OCI-LY1 (cell line): ENCODE data around the gene DGKQ.

Experiments
- H2AFZ ChIP-seq: fragments of 200-600 bp; sonication (generic), shearing (Covaris generic); 2 replicates; pipeline ENCODE4 v1.6.0; 2014; ENCODE audit warnings: antibody characterized with exemption, mild to moderate bottlenecking, low read length
- H3F3A ChIP-seq: fragments of 200-600 bp; sonication (generic), shearing (Covaris generic); 2 replicates; pipeline ENCODE4 v1.6.0; 2014; ENCODE audit warnings: mild to moderate bottlenecking, antibody characterized with exemption, low read length, moderate library complexity; ENCODE audit not compliant: insufficient read depth
- H3K27ac ChIP-seq: fragments of 200-600 bp; sonication (generic); 2 replicates; pipeline ENCODE4 v1.5.1; 2014; ENCODE audit warnings: low read length, mixed run types, mild to moderate bottlenecking, low read depth; ENCODE audit not compliant: poor library complexity, severe bottlenecking
- H3K27me3 ChIP-seq: fragments of 200-600 bp; sonication (generic); 2 replicates; pipeline ENCODE4 v1.6.0; 2014; ENCODE audit warnings: antibody characterized with exemption, mild to moderate bottlenecking, low read length, moderate library complexity; ENCODE audit not compliant: insufficient read depth
- H3K36me3 ChIP-seq: fragments of 200-600 bp; sonication (generic); 2 replicates; pipeline ENCODE4 v1.6.1; 2014; ENCODE audit warnings: mild to moderate bottlenecking, antibody characterized with exemption, low read length, moderate library complexity, mixed read lengths; ENCODE audit not compliant: insufficient read depth
- H3K4me1 ChIP-seq: fragments of 200-600 bp; sonication (generic); 2 replicates; pipeline ENCODE4 v1.5.1; 2014; ENCODE audit warnings: mild to moderate bottlenecking, low read length, moderate library complexity; ENCODE audit not compliant: insufficient read depth, severe bottlenecking
- H3K4me2 ChIP-seq: fragments of 200-600 bp; sonication (generic), shearing (Covaris generic); 2 replicates; pipeline ENCODE4 v1.6.1; 2014; ENCODE audit warnings: low read length
- H3K4me3 ChIP-seq: fragments of 200-600 bp; sonication (generic); 2 replicates; pipeline ENCODE4 v1.5.1; 2014; ENCODE audit warnings: low read length, low read depth, mild to moderate bottlenecking, mixed read lengths; ENCODE audit not compliant: poor library complexity, severe bottlenecking
- H3K79me2 ChIP-seq: fragments of 200-600 bp; shearing (Covaris generic); 2 replicates; pipeline ENCODE4 v1.6.1; 2016; ENCODE audit warnings: mixed run types, low read length, mixed read lengths; ENCODE audit not compliant: insufficient read depth
- H3K9ac ChIP-seq: fragments of 200-600 bp; sonication (generic), shearing (Covaris generic); 2 replicates; pipeline ENCODE4 v1.6.1; 2014; ENCODE audit warnings: mild to moderate bottlenecking, low read length, mixed read lengths
- H3K9me2 ChIP-seq: fragments of 200-600 bp; sonication (generic), shearing (Covaris generic); 2 replicates; pipeline ENCODE4 v1.6.1; 2014; ENCODE audit warnings: low read depth, mild to moderate bottlenecking, low read length, mixed read lengths
- H3K9me3 ChIP-seq: fragments of 200-600 bp; shearing (Covaris generic); 2 replicates; pipeline ENCODE4 v1.6.1; 2014; ENCODE audit warnings: low read length, mixed read lengths
- H4K20me1 ChIP-seq: fragments of 200-600 bp; sonication (generic), shearing (Covaris generic); 2 replicates; pipeline ENCODE4 v1.6.0; 2016; ENCODE audit warnings: mild to moderate bottlenecking, low read length; ENCODE audit not compliant: insufficient read depth
- EZH2 ChIP-seq: fragments of 200-600 bp; sonication (generic), shearing (Covaris generic); IDR thresholded peaks from 2 replicates; pipeline ENCODE4 v1.8.0; 2017; ENCODE audit warnings: borderline replicate concordance, mixed run types, mild to moderate bottlenecking, antibody characterized with exemption, low read length, moderate library complexity, mixed read lengths
- TF ChIP-seq, protein P1 (sequence below): fragments of 200-600 bp; sonication (generic), shearing (Covaris generic); IDR thresholded peaks from 2 replicates; pipeline ENCODE4 v1.5.1; 2017; ENCODE audit warnings: mild to moderate bottlenecking, antibody characterized with exemption, low read length, moderate library complexity, mixed read lengths

Gene DGKQ

GRCh38 chr4:1004557-1005485 lies 31.5 kb upstream of the DGKQ start:
- Histone ChIP-seq H3K9me2 (no peaks in the 10 kb centered on the region), H3K4me3 (no peak overlapping the region), H3K27ac (no peak overlapping the region), H3K27me3 (no peaks in the 10 kb centered on the region), H3K9me3 (no peaks in the 10 kb centered on the region), H3K36me3 (no peaks in the 10 kb centered on the region), H3F3A (no peaks in the 10 kb centered on the region), H4K20me1 (no peaks in the 10 kb centered on the region), H3K9ac (no peak overlapping the region), H3K4me1 (peaks cover 7% of the 10 kb centered on the region), H3K4me2 (no peak overlapping the region), H3K79me2 (no peaks in the 10 kb centered on the region), H2AFZ (no peak overlapping the region)
- TF ChIP-seq EZH2 = no peak
- TF ChIP-seq, protein P1, sequence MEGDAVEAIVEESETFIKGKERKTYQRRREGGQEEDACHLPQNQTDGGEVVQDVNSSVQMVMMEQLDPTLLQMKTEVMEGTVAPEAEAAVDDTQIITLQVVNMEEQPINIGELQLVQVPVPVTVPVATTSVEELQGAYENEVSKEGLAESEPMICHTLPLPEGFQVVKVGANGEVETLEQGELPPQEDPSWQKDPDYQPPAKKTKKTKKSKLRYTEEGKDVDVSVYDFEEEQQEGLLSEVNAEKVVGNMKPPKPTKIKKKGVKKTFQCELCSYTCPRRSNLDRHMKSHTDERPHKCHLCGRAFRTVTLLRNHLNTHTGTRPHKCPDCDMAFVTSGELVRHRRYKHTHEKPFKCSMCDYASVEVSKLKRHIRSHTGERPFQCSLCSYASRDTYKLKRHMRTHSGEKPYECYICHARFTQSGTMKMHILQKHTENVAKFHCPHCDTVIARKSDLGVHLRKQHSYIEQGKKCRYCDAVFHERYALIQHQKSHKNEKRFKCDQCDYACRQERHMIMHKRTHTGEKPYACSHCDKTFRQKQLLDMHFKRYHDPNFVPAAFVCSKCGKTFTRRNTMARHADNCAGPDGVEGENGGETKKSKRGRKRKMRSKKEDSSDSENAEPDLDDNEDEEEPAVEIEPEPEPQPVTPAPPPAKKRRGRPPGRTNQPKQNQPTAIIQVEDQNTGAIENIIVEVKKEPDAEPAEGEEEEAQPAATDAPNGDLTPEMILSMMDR = no peak

GRCh38 chr4:1004071-1004418 lies 30.7 kb upstream of the DGKQ start:
- Histone ChIP-seq H3K9me2 (no peaks in the 10 kb centered on the region), H3K9me3 (no peaks in the 10 kb centered on the region), H3K4me1 (peaks cover 5% of the 10 kb centered on the region), H3F3A (no peaks in the 10 kb centered on the region), H3K4me2 (no peak overlapping the region), H3K27me3 (no peaks in the 10 kb centered on the region), H3K36me3 (no peaks in the 10 kb centered on the region), H4K20me1 (no peaks in the 10 kb centered on the region), H2AFZ (no peak overlapping the region), H3K4me3 (no peak overlapping the region), H3K27ac (no peak overlapping the region), H3K9ac (no peak overlapping the region), H3K79me2 (no peaks in the 10 kb centered on the region)
- TF ChIP-seq, protein P1 = no peak
- TF ChIP-seq EZH2 = no peak

- H3K4me1 ChIP-seq = no peaks in the 10 kb centered on the region
- H3K4me3 ChIP-seq = no peak overlapping the region
- H3K4me2 ChIP-seq = no peak overlapping the region
- H3K36me3 ChIP-seq = no peaks in the 10 kb centered on the region
- H3K9me2 ChIP-seq = no peaks in the 10 kb centered on the region
- no peak for TF ChIP-seq EZH2
- TF ChIP-seq, protein P1 = no peak
- no peaks in the 10 kb centered on the region for H3K79me2 ChIP-seq
- no peak overlapping the region for H3K27ac ChIP-seq
- H3K9me3 ChIP-seq = no peaks in the 10 kb centered on the region
- no peak overlapping the region for H3K9ac ChIP-seq
- no peaks in the 10 kb centered on the region for H3K27me3 ChIP-seq
- no peaks in the 10 kb centered on the region for H3F3A ChIP-seq
- no peaks in the 10 kb centered on the region for H4K20me1 ChIP-seq
- H2AFZ ChIP-seq = no peak overlapping the region
Observed at GRCh38 chr4:1003271-1004070, 30.1 kb upstream of the DGKQ start.
